ENCODE data around the gene IFTAP.

DNA sequence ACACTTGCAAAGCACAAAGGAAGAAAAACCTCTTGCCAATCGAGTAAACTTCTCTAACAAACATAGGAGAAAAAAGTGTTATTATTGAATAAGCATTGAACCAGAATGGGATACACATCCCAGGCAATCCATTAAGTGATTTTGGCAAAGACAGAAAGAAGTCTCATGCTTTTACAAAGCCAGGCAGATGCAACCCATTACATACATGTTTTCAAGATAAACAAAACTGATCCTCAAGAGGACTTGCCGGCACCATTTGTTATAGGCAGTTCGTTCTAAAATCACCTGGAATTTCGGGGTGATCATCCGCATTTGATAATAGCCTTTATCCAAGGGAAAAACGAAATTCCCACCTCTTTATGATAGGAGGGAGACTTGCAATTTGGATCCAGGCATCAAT is 101.3 kb downstream of the IFTAP start:
- TF ChIP-seq, protein P1, sequence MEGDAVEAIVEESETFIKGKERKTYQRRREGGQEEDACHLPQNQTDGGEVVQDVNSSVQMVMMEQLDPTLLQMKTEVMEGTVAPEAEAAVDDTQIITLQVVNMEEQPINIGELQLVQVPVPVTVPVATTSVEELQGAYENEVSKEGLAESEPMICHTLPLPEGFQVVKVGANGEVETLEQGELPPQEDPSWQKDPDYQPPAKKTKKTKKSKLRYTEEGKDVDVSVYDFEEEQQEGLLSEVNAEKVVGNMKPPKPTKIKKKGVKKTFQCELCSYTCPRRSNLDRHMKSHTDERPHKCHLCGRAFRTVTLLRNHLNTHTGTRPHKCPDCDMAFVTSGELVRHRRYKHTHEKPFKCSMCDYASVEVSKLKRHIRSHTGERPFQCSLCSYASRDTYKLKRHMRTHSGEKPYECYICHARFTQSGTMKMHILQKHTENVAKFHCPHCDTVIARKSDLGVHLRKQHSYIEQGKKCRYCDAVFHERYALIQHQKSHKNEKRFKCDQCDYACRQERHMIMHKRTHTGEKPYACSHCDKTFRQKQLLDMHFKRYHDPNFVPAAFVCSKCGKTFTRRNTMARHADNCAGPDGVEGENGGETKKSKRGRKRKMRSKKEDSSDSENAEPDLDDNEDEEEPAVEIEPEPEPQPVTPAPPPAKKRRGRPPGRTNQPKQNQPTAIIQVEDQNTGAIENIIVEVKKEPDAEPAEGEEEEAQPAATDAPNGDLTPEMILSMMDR (IDR thresholded peaks at IDR 0.05; ENCODE audit: borderline replicate concordance, extremely low read depth, low read length, poor library complexity, severe bottlenecking) = no peak
- TF ChIP-seq EZH2 (IDR thresholded peaks at IDR 0.05; ENCODE audit: borderline replicate concordance, low read depth, low read length, severe bottlenecking) = no peak
